Naive thymus-derived CD4-positive, alpha-beta T cell (primary cell): Measurements from ENCODE around the gene ABHD16A. TPM values are rescaled to one million over a fixed set of nuclear protein-coding genes. Genes with fewer than 3 reads are reported as not detected.

Experiments used
- ATAC-seq: fragments of 150-1000 bp; cut with Tn5 transposase; 2 replicates; pipeline ENCODE4 v1.10.0; 2021; ENCODE audit warnings: mild to moderate bottlenecking, moderate library complexity
- CTCF ChIA-PET: fragments of 350-600 bp; sonication (Branson Sonifier 250); formaldehyde crosslinking; loops from one replicate; lab custom pipeline; 2021; ENCODE audit warnings: antibody characterized with exemption; lab: Charles Lee
- POLR2A ChIA-PET: fragments of 350-600 bp; sonication (Branson Sonifier 250); formaldehyde crosslinking; loops from one replicate; lab custom pipeline; 2021; ENCODE audit warnings: antibody characterized with exemption, inconsistent platforms; lab: Charles Lee
- DNase-seq, 9 donors: peaks; one replicate each; pipeline versions ENCODE4 v3.0.0 to v3.0.0-alpha.2; 2020 to 2022; ENCODE audit warnings: mixed read lengths in 1 of 9
- H3K27ac ChIP-seq: one replicate; pipeline ENCODE4 v1.7.0; 2013; ENCODE audit warnings: mild to moderate bottlenecking, low read depth, low read length, moderate library complexity
- H3K27me3 ChIP-seq, 2 donors: one replicate each; pipeline ENCODE4 v1.7.0; 2013; ENCODE audit warnings: low read length in 2 of 2, mild to moderate bottlenecking in 2 of 2, moderate library complexity in 2 of 2; ENCODE audit not compliant: control insufficient read depth in 2 of 2, insufficient read depth in 2 of 2
- H3K36me3 ChIP-seq, 3 experiments: 1 replicate in 2 of 3; 2 replicates in 1 of 3; pipeline ENCODE4 v1.7.0; 2013; ENCODE audit warnings: low read length in 3 of 3, mild to moderate bottlenecking in 3 of 3, moderate library complexity in 1 of 3; ENCODE audit not compliant: insufficient read depth in 3 of 3, control insufficient read depth in 2 of 3
- H3K4me1 ChIP-seq, 2 donors: one replicate each; pipeline ENCODE4 v1.7.0; 2013; ENCODE audit warnings: low read length in 2 of 2, mild to moderate bottlenecking in 2 of 2, moderate library complexity in 1 of 2; ENCODE audit not compliant: control insufficient read depth in 2 of 2, insufficient read depth in 2 of 2
- H3K4me3 ChIP-seq: 2 replicates; pipeline ENCODE4 v1.7.0; 2013; ENCODE audit warnings: mild to moderate bottlenecking, low read length
- H3K9me3 ChIP-seq, 3 experiments: 1 replicate in 2 of 3; 2 replicates in 1 of 3; pipeline ENCODE4 v1.7.0; 2013; ENCODE audit warnings: low read length in 3 of 3; ENCODE audit not compliant: control insufficient read depth in 2 of 3
- H3K27ac Mint-ChIP-seq, 9 donors: one replicate each; pipeline ENCODE4 v1.8.0; 2020 to 2022; ENCODE audit warnings: mixed read lengths in 9 of 9, mild to moderate bottlenecking in 8 of 9, moderate library complexity in 5 of 9, inconsistent platforms in 2 of 9
- H3K27me3 Mint-ChIP-seq, 5 donors: one replicate each; pipeline ENCODE4 v1.8.0; 2021 to 2022; ENCODE audit warnings: mixed read lengths in 5 of 5, mild to moderate bottlenecking in 1 of 5
- H3K36me3 Mint-ChIP-seq, 5 donors: one replicate each; pipeline ENCODE4 v1.8.0; 2020 to 2022; ENCODE audit warnings: mixed read lengths in 5 of 5, mild to moderate bottlenecking in 3 of 5, inconsistent platforms in 1 of 5
- H3K4me1 Mint-ChIP-seq, 7 donors: one replicate each; pipeline ENCODE4 v1.8.0; 2020 to 2022; ENCODE audit warnings: mixed read lengths in 7 of 7, mild to moderate bottlenecking in 3 of 7, inconsistent platforms in 1 of 7
- H3K4me3 Mint-ChIP-seq, 10 donors: one replicate each; pipeline ENCODE4 v1.8.0; 2020 to 2022; ENCODE audit warnings: mild to moderate bottlenecking in 10 of 10, mixed read lengths in 10 of 10, moderate library complexity in 6 of 10, inconsistent platforms in 2 of 10
- H3K9me3 Mint-ChIP-seq, 11 donors: one replicate each; pipeline ENCODE4 v1.8.0; 2020 to 2022; ENCODE audit warnings: mixed read lengths in 11 of 11, mild to moderate bottlenecking in 4 of 11, inconsistent platforms in 1 of 11, moderate library complexity in 1 of 11
- intact Hi-C, 2 donors: fragments of 100-400 bp; cut with micrococcal nuclease; formaldehyde crosslinking; loops; one replicate each; pipeline ENCODE4 v1.15.1; 2023
- polyA plus RNA-seq, 2 donors: library from polyadenylated mRNA; unstranded; fragments of 300-500 nt; fragmentation: Illumina TruSeq; gene quantifications; one replicate each; pipeline ENCODE4 v1.2.3, GENCODE V29; 2021
- total RNA-seq, 6 experiments: library from RNA in 5 of 6; stranded (reverse) in 5 of 6; gene quantifications; 1 replicate in 5 of 6; 2 replicates in 1 of 6; pipeline ENCODE4 v1.2.3 and lab custom pipeline; 2021 to 2026

The ABHD16A gene
- total and polyA plus RNA-seq, 7 experiments from 2014 or later, result 31.1 to 71.7 (median 62.9) TPM

DNA sequence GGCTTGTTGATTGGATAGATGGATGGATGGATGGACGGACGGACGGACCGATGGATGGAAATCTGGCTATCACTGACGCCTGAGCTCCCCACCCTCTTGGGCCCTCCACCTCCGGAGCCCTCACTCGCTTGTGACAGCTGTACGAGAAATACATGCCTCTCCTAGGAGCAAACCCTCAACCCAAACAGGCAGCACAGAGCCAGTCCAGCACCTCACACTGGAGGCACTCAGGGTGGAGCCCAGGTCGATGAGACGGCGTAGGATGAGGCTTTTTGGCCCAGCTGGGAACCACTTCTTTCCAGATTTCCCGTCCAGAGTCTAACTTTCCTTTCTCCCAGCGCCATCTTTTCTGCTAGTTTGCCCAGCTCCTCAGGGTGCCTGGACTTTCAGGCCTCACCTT lies 19.5 kb downstream of the ABHD16A start:
- no peak overlapping the region for H3K27ac ChIP-seq
- Mint-ChIP-seq H3K27ac (peak overlapping the region in 3 of 9 donors; percentile 41 to 59 (median 48)), H3K27me3 (no peaks in the 10 kb centered on the region), H3K9me3 (no peaks in the 10 kb centered on the region), H3K4me1 (peaks cover 14 to 24% (median 17%) of the 10 kb centered on the region in 7 donors), H3K4me3 (no peak overlapping the region), H3K36me3 (peaks cover 0 to 14% (median 5%) of the 10 kb centered on the region in 5 donors)
- DNase-seq (no peak), ATAC-seq (no peak)
- H3K4me3 ChIP-seq, result no peak overlapping the region
- H3K36me3 ChIP-seq, result peaks cover 0 to 31% (median 21%) of the 10 kb centered on the region in 3 experiments
- ChIA-PET CTCF (interaction anchor here (1.5 kb wide), 1 partner anchor 134 kb away, joined by 5 read pairs; no protein-coding TSS in a partner anchor), POLR2A (interaction anchor here (0.6 to 1.6 kb wide), 3 partner anchors 16 to 31 kb away, joined by 3 to 4 read pairs (median 4); partner anchors contain the start of genes ABHD16A and BAG6)
- no peaks in the 10 kb centered on the region for H3K9me3 ChIP-seq
- H3K27me3 ChIP-seq, result no peaks in the 10 kb centered on the region
- intact Hi-C loops, result loop anchor here in 1 of 2 donors (5.0 kb wide), 1 partner anchor 54 kb away; the partner anchor contains the start of gene CLIC1
- H3K4me1 ChIP-seq, result peaks cover 15 to 16% of the 10 kb centered on the region in 2 donors

DNA sequence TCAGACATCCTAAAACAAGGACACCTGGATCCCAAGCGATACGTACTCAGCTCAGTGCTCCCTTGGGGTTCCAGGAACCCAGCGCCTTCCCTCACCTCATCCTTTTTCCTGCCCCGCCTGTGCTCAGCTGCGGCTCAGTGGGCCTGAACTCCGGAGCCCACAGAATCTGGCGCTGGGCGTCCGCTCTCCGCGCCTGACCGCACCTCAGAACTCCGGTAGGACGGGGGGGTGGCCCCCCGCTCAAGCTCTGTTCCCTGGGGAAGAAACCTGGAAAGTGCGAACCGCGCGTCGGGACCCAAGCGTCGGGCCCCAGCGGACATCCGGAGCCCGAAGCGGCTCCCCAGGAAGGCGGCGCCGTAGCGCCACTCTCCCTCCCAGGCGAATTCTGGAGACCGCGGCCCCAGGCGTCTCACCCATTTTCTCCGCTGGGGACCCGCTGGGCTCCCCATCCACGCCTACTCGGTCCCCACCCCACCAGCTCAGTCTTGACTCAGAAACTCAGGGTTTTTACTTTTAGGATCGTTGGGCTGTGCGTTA lies 21.9 kb downstream of the ABHD16A start:
- peaks cover 14 to 32% (median 19%) of the 10 kb centered on the region in 7 donors for H3K4me1 Mint-ChIP-seq
- ATAC-seq, result peak; percentile 71
- intact Hi-C loops, result loop anchor here (1.0 to 5.0 kb wide), 5 partner anchors 22 to 88 kb away; partner anchors contain the start of genes ABHD16A (in 1 of the 2), BAG6 (in 1 of the 2), CLIC1 (in 1 of the 2) and DDAH2 (in 1 of the 2)
- ChIA-PET CTCF (interaction anchor here (0.6 to 2.1 kb wide), 8 partner anchors 31 to 153 kb away, joined by 3 to 12 read pairs (median 4); partner anchors contain the start of gene HSPA1B), POLR2A (interaction anchor here (0.8 to 2.1 kb wide), 11 partner anchors 9 to 149 kb away, joined by 3 to 18 read pairs (median 4); partner anchors contain the start of genes ABHD16A, BAG6 and C6orf47)
- Histone ChIP-seq H3K4me3 (peak overlapping the region; percentile 78), H3K27me3 (no peaks in the 10 kb centered on the region), H3K4me1 (peaks cover 15 to 16% of the 10 kb centered on the region in 2 donors), H3K36me3 (peaks cover 0 to 7% (median 0%) of the 10 kb centered on the region in 3 experiments), H3K27ac (peak overlapping the region; percentile 68), H3K9me3 (no peaks in the 10 kb centered on the region)
- H3K4me3 Mint-ChIP-seq, result peak overlapping the region; percentile 86 to 98 (median 90)
- H3K27me3 Mint-ChIP-seq, result no peaks in the 10 kb centered on the region
- DNase-seq, result peak in 8 of 9 donors; percentile 22 to 59 (median 28)
- H3K27ac Mint-ChIP-seq, result peak overlapping the region; percentile 41 to 86 (median 68)
- no peaks in the 10 kb centered on the region for H3K9me3 Mint-ChIP-seq
- peaks cover 0 to 6% (median 2%) of the 10 kb centered on the region in 5 donors for H3K36me3 Mint-ChIP-seq

DNA sequence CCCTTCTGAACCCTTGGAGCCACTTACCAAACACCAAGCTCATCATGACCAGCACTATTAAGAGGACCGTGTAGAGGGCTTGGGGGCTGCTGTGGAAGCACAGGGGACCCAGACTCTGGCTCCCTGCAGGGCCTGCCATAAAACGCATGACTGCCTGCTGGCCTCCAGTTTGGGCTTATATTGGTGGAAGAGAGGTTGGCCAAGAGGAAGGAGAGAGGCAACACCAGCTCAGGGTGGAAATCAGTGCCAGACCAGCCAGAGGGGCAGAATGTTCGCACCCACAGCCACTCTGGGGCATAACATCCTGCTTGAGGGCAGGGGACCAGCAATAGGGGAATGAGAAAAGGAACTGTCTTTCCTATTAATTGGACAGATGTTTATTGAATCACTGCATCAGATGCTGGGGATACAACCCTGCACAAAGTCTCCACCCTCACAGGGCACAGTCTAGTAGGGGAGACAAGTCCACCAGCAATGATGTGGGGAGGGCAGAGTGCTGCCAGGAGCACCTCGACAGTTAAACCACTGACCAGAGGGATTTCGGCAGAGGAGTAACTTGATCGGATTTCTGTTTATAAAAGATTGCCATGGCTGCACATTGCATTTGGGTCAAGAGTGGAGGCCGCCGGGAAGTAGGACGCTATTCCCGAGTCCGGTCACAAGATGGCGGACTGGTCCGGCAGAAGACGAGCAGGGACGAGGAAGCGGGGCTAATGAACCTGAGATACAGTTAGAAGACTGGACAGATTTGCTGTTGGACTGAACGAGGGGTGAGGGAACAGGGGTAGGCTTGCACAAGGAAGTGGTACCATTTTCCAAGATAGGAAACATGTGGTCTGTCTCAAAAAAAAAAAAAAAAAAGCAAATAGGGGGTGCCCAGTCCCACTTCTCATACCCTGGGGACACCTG lies 22.6 kb downstream of the ABHD16A start, which contains the start of gene LY6G5C:
Gene LY6G5C, minus strand, starts transcription at position 842 of the 909 bp plus-strand sequence. Its CDS starts 694 bp downstream, at position 148.
- CTCF ChIA-PET, result interaction anchor here (0.6 to 2.1 kb wide), 10 partner anchors 32 to 268 kb away, joined by 3 to 12 read pairs (median 4); partner anchors contain the start of gene HSPA1B
- Histone ChIP-seq H3K36me3 (no peaks in the 10 kb centered on the region), H3K9me3 (no peaks in the 10 kb centered on the region), H3K27me3 (no peaks in the 10 kb centered on the region), H3K27ac (peak within 1 kb of the TSS; percentile 68), H3K4me1 (peaks cover 15 to 16% of the 10 kb centered on the region in 2 donors), H3K4me3 (peak within 1 kb of the TSS; percentile 78)
- Mint-ChIP-seq H3K36me3 (peaks cover 0 to 4% (median 0%) of the 10 kb centered on the region in 5 donors), H3K27me3 (no peaks in the 10 kb centered on the region), H3K9me3 (no peaks in the 10 kb centered on the region), H3K27ac (peak within 1 kb of the TSS; percentile 60 to 86 (median 68)), H3K4me1 (peaks cover 14 to 32% (median 19%) of the 10 kb centered on the region in 7 donors), H3K4me3 (peak within 1 kb of the TSS; percentile 86 to 98 (median 90))
- DNase-seq (peak in 7 of 9 donors; percentile 28 to 65 (median 49)), ATAC-seq (peak; percentile 80)
- POLR2A ChIA-PET, result interaction anchor here (0.7 to 2.1 kb wide), 14 partner anchors 10 to 450 kb away, joined by 3 to 18 read pairs (median 4); partner anchors contain the start of genes ABHD16A, BAG6, C6orf47 and DDX39B
- intact Hi-C loops, result loop anchor here (1.0 to 5.0 kb wide), 9 partner anchors 15 to 184 kb away; partner anchors contain the start of genes ABHD16A (in 1 of the 2), BAG6 (in 1 of the 2), CLIC1 (in 1 of the 2) and DDAH2 (in 1 of the 2)

DNA sequence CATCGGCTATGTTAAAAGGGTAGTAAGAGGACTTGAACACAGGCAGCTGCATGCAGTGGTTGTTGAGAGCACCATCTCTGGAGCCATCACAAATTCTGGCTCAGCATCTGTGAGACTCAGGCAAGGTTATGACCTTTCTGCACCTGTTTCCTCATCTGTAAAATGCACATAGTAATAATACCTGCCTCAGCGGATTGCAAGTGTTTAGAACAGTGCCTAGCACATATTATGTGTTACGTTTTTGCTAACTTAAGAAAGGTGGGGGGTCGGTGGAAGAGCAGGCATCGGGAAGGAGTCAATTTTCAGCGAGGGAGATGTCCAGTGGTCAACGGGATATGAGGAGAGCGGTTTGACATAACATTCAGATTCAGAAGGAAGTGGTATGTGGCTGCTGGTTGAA lies 25.2 kb downstream of the ABHD16A start:
- Mint-ChIP-seq H3K9me3 (peaks cover 0 to 1% (median 0%) of the 10 kb centered on the region in 11 donors), H3K4me1 (peaks cover 14 to 32% (median 18%) of the 10 kb centered on the region in 7 donors), H3K27ac (peak overlapping the region in 4 of 9 donors; percentile 1 to 61 (median 18)), H3K4me3 (no peak overlapping the region), H3K27me3 (no peaks in the 10 kb centered on the region), H3K36me3 (peaks cover 0 to 4% (median 0%) of the 10 kb centered on the region in 5 donors)
- ChIA-PET CTCF (interaction anchor here (1.4 kb wide), 1 partner anchor 153 kb away, joined by 3 read pairs; no protein-coding TSS in a partner anchor), POLR2A (interaction anchor here (0.7 kb wide), 1 partner anchor 26 kb away, joined by 3 read pairs; the partner anchor contains the start of gene BAG6)
- Histone ChIP-seq H3K9me3 (no peaks in the 10 kb centered on the region), H3K4me1 (peaks cover 15 to 16% of the 10 kb centered on the region in 2 donors), H3K27me3 (no peaks in the 10 kb centered on the region), H3K4me3 (no peak overlapping the region), H3K27ac (no peak overlapping the region), H3K36me3 (peaks cover 0 to 9% (median 0%) of the 10 kb centered on the region in 3 experiments)
- intact Hi-C loops, result no loop called here
- DNase-seq (no peak), ATAC-seq (no peak)

DNA sequence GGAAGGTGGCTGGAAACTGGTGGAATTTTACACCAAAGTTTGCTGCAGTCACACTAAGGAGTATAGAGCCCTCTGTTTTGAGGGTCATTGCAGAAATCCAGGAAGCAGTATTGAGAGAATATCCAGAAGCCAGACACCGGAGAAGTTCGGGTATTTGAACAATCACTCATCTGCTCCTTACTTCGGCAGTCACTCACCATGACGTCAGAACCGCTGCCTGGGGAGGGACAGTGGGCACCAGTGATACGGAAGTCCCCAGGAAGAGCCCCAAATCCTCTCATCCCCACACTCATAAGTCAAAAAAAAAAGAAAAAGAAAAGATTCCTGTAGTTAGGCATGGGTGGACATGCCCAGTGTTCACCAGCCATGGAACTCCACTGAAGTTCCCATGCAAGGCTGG lies 26.2 kb downstream of the ABHD16A start:
- ATAC-seq (no peak), DNase-seq (no peak)
- H3K4me3 Mint-ChIP-seq, result no peak overlapping the region
- ChIA-PET POLR2A (interaction anchor here (0.7 kb wide), 1 partner anchor 119 kb away, joined by 3 read pairs; no protein-coding TSS in a partner anchor), CTCF (interaction anchor here (1.4 kb wide), 1 partner anchor 154 kb away, joined by 3 read pairs; no protein-coding TSS in a partner anchor)
- H3K4me3 ChIP-seq, result no peak overlapping the region
- H3K4me1 ChIP-seq, result peaks cover 15 to 16% of the 10 kb centered on the region in 2 donors
- H3K36me3 ChIP-seq, result peaks cover 0 to 18% (median 0%) of the 10 kb centered on the region in 3 experiments
- intact Hi-C loops, result no loop called here
- H3K27me3 ChIP-seq, result no peaks in the 10 kb centered on the region
- H3K27me3 Mint-ChIP-seq, result no peaks in the 10 kb centered on the region
- H3K9me3 ChIP-seq, result no peaks in the 10 kb centered on the region
- peaks cover 0 to 1% (median 0%) of the 10 kb centered on the region in 11 donors for H3K9me3 Mint-ChIP-seq
- peak overlapping the region in 5 of 9 donors; percentile 28 to 86 (median 63) for H3K27ac Mint-ChIP-seq
- peaks cover 0 to 9% (median 7%) of the 10 kb centered on the region in 5 donors for H3K36me3 Mint-ChIP-seq
- H3K27ac ChIP-seq, result no peak overlapping the region
- peaks cover 14 to 32% (median 17%) of the 10 kb centered on the region in 7 donors for H3K4me1 Mint-ChIP-seq
